Measurements from ENCODE around the gene PPEF1.

The PPEF1 gene

GRCh38 chrX:18707426-18708049 lies at the start of gene PPEF1:
TSS of gene PPEF1 (plus strand) at chrX:18707645. CDS start at chrX:18707781, 136 bp downstream.
- peak; percentile 61 for DNase-seq
- in situ Hi-C loops (cut with MboI; ENCODE audit: low pct_unique_long_range_greater_than_20kb, low sequenced_read_pairs) = no loop called here

- in situ Hi-C loops (cut with MboI; ENCODE audit: low pct_unique_long_range_greater_than_20kb, low sequenced_read_pairs) = no loop called here
Measured at GRCh38 chrX:18661273-18661672, 46.2 kb upstream of the PPEF1 start.

GRCh38 chrX:18664947-18665346 lies 42.5 kb upstream of the PPEF1 start:
- in situ Hi-C loops (cut with MboI; ENCODE audit: low pct_unique_long_range_greater_than_20kb, low sequenced_read_pairs) = no loop called here
- no peak for DNase-seq

More at GRCh38 chrX:18661273-18661672, 46.2 kb upstream of the PPEF1 start:
- no peak for DNase-seq

- in situ Hi-C loops (cut with MboI; ENCODE audit: low pct_unique_long_range_greater_than_20kb, low sequenced_read_pairs) = no loop called here
- peak; percentile 74 for DNase-seq
Measured at GRCh38 chrX:18666614-18667013, 40.8 kb upstream of the PPEF1 start.

GRCh38 chrX:18668071-18668835 lies 39.2 kb upstream of the PPEF1 start:
- in situ Hi-C loops (cut with MboI; ENCODE audit: low pct_unique_long_range_greater_than_20kb, low sequenced_read_pairs) = no loop called here
- DNase-seq = peak; percentile 63

- DNase-seq = no peak
- in situ Hi-C loops (cut with MboI; ENCODE audit: low pct_unique_long_range_greater_than_20kb, low sequenced_read_pairs) = no loop called here
Measured at GRCh38 chrX:18672008-18672407, 35.4 kb upstream of the PPEF1 start, which contains the start of gene RS1. TSS of gene RS1 (minus strand) at chrX:18672108. CDS start at chrX:18672068, 40 bp downstream.

- in situ Hi-C loops (cut with MboI; ENCODE audit: low pct_unique_long_range_greater_than_20kb, low sequenced_read_pairs) = no loop called here
- DNase-seq = no peak
Measured at GRCh38 chrX:18674417-18674787, 33.0 kb upstream of the PPEF1 start.

- in situ Hi-C loops (cut with MboI; ENCODE audit: low pct_unique_long_range_greater_than_20kb, low sequenced_read_pairs) = no loop called here
- DNase-seq = peak; percentile 89
Measured at GRCh38 chrX:18674788-18675735, 32.4 kb upstream of the PPEF1 start.

- in situ Hi-C loops (cut with MboI; ENCODE audit: low pct_unique_long_range_greater_than_20kb, low sequenced_read_pairs) = no loop called here
- no peak for DNase-seq
Measured at GRCh38 chrX:18676050-18676449, 31.4 kb upstream of the PPEF1 start.

GRCh38 chrX:18676470-18676869 lies 31.0 kb upstream of the PPEF1 start:
- DNase-seq = no peak
- in situ Hi-C loops (cut with MboI; ENCODE audit: low pct_unique_long_range_greater_than_20kb, low sequenced_read_pairs) = no loop called here

- in situ Hi-C loops (cut with MboI; ENCODE audit: low pct_unique_long_range_greater_than_20kb, low sequenced_read_pairs) = no loop called here
- DNase-seq = peak; percentile 37
Measured at GRCh38 chrX:18677161-18677869, 30.1 kb upstream of the PPEF1 start.

GRCh38 chrX:18681996-18682395 lies 25.4 kb upstream of the PPEF1 start:
- in situ Hi-C loops (cut with MboI; ENCODE audit: low pct_unique_long_range_greater_than_20kb, low sequenced_read_pairs) = no loop called here
- DNase-seq = no peak

- in situ Hi-C loops (cut with MboI; ENCODE audit: low pct_unique_long_range_greater_than_20kb, low sequenced_read_pairs) = no loop called here
- DNase-seq = no peak
Measured at GRCh38 chrX:18682979-18683387, 24.5 kb upstream of the PPEF1 start.

GRCh38 chrX:18687856-18688495 lies 19.5 kb upstream of the PPEF1 start:
- in situ Hi-C loops (cut with MboI; ENCODE audit: low pct_unique_long_range_greater_than_20kb, low sequenced_read_pairs) = no loop called here
- no peak for DNase-seq

GRCh38 chrX:18691431-18691830 lies 16.0 kb upstream of the PPEF1 start:
- in situ Hi-C loops (cut with MboI; ENCODE audit: low pct_unique_long_range_greater_than_20kb, low sequenced_read_pairs) = no loop called here
- DNase-seq = no peak

- in situ Hi-C loops (cut with MboI; ENCODE audit: low pct_unique_long_range_greater_than_20kb, low sequenced_read_pairs) = no loop called here
- no peak for DNase-seq
Measured at GRCh38 chrX:18692541-18692940, 14.9 kb upstream of the PPEF1 start.

- no peak for DNase-seq
- in situ Hi-C loops (cut with MboI; ENCODE audit: low pct_unique_long_range_greater_than_20kb, low sequenced_read_pairs) = no loop called here
Measured at GRCh38 chrX:18696653-18697052, 10.8 kb upstream of the PPEF1 start.

- no peak for DNase-seq
- in situ Hi-C loops (cut with MboI; ENCODE audit: low pct_unique_long_range_greater_than_20kb, low sequenced_read_pairs) = no loop called here
Measured at GRCh38 chrX:18698737-18699650, 8.5 kb upstream of the PPEF1 start.
